ENCODE results near the gene KLRD1.
"Not testable (repeated sequence)": the region's sequence is repeated elsewhere in the genome, so short reads cannot be mapped to it uniquely, and the experiment has no call there.

Gene KLRD1, protein sequence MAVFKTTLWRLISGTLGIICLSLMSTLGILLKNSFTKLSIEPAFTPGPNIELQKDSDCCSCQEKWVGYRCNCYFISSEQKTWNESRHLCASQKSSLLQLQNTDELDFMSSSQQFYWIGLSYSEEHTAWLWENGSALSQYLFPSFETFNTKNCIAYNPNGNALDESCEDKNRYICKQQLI

DNA sequence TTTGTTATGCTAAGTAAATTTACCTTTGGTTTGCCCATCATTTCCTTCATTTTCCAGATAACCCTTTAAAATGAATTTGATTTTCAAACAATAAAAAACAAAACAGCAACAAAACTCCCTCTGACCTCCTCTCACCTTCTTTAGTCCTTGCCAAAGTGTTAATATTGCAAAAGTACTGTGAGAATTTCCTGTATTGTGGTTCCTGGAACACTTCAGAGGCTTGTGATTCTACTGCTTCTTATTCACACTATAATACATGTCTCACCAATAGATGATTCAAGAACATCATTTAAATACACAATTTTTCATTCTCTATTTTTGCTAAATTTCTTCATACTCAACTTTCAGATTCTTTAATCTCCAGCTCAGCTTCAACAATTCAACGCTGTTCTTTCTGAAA, at the start of gene KLRD1:
KLRD1 (plus strand) TSS at position 241 of the 400 bp plus-strand sequence. CDS start 208 bp downstream, outside the sequence.
- no peak for DNase-seq (ENCODE audit: low read depth in 3 of 3)

DNA sequence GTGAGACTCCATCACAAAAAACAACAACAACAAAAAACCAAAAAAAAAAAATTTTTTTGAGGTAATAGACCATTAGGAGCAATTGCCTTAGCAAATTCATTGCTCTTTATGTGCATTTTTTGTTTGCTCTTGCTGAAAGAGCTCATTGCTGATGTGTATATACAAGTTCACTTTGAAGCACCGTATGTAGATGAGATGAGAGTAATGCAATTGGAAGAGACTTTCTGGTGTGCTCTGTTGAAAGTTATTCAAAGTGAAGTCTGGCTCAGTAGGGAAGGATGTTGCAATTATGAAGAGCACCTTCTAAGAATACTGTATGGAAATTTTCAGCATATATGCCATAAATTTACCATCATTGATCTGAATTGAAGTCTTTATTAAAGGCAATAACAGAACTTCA, 46.7 kb upstream of the KLRD1 start:
- no peak for DNase-seq (ENCODE audit: low read depth in 3 of 3)

DNA sequence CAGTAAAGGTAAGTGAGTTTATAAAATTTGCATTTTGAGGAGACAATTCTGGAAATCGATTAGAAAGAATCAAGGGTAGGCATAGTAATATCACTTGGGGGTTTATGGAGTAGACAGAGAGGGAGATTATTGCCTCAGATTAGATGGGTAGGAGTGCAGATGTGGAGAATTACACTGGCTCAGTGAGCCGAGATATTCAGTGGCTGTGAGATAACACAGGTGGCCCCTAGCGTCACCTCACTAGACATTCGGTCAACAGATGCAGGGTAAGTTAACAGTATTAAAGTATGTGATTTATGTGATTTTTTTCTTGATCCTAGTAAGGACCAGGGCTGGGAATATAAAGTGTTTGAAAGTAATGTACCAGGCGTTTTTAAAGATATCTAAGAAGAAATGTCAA, 39.6 kb upstream of the KLRD1 start:
- no peak for DNase-seq (ENCODE audit: low read depth in 3 of 3)

GRCh38 chr12:10272467-10272866, 35.2 kb upstream of the KLRD1 start:
- DNase-seq (ENCODE audit: low read depth in 3 of 3) = no peak

DNA sequence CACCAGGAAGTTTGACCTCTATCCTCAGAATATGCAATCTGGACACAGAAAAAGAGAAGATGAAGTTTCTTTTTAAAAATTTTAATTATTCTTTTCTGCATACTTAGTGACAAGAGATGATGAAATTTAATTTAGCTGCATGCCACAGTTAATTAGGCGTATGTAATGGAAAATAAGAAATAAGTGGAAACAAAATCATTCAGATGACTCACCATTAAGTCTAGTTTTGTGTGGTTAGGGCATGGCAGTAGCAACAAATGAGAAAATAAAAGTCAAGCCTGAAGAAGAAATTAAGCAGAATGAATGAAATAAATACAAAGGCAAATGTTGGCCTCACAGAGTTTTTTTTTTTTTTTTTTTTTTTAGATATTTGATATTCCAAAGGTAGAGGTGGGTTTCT, 30.9 kb upstream of the KLRD1 start:
- DNase-seq (ENCODE audit: low read depth in 3 of 3) = no peak

DNA sequence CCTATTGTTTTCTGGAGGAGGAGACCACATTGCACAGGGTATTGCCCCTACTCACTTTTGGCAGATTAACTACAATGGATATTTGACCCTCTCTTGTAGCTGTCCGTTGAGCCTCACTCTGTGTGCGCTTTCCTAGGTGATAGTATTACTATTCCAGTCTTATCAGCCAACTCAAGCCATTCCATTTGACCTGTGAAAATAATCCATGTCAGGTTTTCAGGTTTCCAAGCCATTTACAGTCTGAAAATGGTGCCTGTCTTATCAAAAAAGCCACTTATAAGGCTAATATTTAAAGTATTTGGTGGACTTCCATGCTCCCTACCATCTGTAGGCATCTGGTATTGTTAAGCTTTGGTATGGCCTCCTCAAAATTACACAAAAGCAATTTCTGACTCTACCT, 29.6 kb upstream of the KLRD1 start:
- DNase-seq (ENCODE audit: low read depth in 3 of 3) = no peak

GRCh38 chr12:10279937-10280336, 27.7 kb upstream of the KLRD1 start:
- DNase-seq (ENCODE audit: low read depth in 3 of 3) = no peak

GRCh38 chr12:10283027-10283426, 24.6 kb upstream of the KLRD1 start:
- no peak for DNase-seq (ENCODE audit: low read depth in 3 of 3)

GRCh38 chr12:10285919-10286318, 21.8 kb upstream of the KLRD1 start:
- peak in 1 of 3 donors; percentile 23 for DNase-seq (ENCODE audit: low read depth in 3 of 3)

GRCh38 chr12:10289005-10289754, 18.5 kb upstream of the KLRD1 start:
- DNase-seq (ENCODE audit: low read depth in 3 of 3) = no peak

GRCh38 chr12:10291030-10291429, 16.6 kb upstream of the KLRD1 start:
- no peak for DNase-seq (ENCODE audit: low read depth in 3 of 3)

- no peak for DNase-seq (ENCODE audit: low read depth in 3 of 3)
Observed at GRCh38 chr12:10293151-10293550, 14.5 kb upstream of the KLRD1 start.

GRCh38 chr12:10293570-10294227, 14.0 kb upstream of the KLRD1 start:
- DNase-seq (ENCODE audit: low read depth in 3 of 3) = no peak

DNA sequence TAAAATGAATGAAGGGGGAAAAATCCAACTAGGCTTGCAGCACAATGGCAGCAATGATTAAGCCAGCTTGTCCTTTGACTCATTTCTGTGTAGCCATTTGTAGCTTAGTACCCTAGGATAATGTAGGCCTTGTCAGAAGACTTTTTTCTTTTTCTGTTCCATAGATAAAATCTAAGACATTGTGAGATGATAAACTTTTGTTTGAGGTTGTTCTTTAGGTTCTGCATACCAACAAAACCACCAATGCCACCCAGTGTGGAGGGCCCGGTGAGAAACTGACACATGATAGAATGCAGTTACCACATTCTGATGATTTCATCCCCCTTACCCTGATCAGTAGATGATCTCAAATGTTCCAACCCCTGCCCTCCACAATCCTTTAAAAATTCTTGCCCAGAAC, 6.6 kb upstream of the KLRD1 start:
- peak in 1 of 3 donors; percentile 33 for DNase-seq (ENCODE audit: low read depth in 3 of 3)

DNA sequence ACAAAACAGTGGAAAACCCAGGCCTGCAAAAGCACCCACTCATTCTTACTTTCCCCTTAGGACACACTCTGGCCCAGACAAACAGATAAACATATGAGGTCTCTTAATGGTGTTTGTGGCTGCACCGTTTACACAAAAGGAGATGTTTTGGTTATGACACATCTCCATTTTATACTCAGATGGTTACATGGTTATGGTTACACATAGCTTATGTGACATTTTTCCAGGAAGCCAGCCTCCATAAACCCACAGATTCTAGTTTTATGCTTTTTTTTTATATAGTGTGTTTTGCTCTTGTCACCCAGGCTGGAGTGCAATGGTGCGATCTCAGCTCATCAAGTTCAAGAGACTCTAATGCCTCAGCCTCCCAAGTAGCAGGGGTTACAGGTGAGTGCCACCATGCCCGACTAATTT, 3.5 kb upstream of the KLRD1 start:
- peak in 1 of 3 donors; percentile 29 for DNase-seq (ENCODE audit: low read depth in 3 of 3)

DNA sequence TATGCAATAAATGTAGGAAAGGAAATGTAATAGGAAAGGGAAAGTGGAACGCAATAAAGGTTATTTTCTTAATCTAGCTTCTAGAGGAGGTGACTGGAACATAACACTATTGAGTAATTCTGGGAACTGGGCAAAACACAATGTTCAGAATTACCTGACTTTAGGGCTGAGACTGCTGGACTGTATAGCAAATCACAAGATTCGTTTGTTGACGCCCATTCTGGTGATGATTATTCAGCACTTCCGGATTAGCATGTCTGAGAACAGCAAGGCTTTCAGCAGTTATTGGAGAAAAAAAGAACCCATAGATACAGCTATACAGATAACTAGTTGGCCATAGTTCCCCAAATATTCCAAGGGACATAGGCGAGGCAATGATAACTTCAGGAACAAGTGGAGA, 2.3 kb upstream of the KLRD1 start:
- DNase-seq (ENCODE audit: low read depth in 3 of 3) = no peak

DNA sequence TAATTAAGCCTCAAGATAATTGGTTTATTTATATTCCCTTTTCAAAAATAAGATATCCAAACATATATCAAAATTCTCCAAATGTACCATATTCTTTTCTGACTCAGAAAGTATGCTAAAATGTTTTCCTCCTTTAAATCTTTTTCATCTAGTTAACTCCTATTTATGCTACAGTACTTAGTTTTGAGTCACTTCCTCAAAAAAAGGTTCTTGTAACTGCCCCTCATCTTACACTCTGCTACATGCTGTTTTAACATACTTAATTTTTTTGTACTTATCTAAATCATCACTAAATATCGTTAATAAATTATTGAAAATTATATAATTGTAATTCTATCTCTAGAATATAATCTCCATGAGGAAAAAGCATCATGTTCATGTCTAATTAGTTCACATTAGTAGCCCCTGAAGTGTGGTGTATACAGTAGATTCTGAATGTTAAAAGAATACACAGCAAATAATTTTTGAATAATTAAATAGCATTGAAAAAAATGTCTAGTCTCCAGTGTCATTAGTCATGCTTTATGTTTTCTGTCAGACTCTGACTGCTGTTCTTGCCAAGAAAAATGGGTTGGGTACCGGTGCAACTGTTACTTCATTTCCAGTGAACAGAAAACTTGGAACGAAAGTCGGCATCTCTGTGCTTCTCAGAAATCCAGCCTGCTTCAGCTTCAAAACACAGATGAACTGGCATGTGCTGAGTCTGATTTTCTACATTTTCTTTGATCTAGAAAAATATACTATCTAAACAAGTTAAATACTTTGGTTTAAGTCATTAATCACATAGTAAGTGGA, 3.5 kb downstream of the KLRD1 start:
- DNase-seq (ENCODE audit: low read depth in 3 of 3) = no peak

GRCh38 chr12:10319388-10319787, 11.7 kb downstream of the KLRD1 start:
- DNase-seq (ENCODE audit: low read depth in 3 of 3) = no peak

- DNase-seq (ENCODE audit: low read depth in 3 of 3) = no peak
Observed at GRCh38 chr12:10320643-10321042, 13.0 kb downstream of the KLRD1 start.

- not testable (repeated sequence) for DNase-seq (ENCODE audit: low read depth in 3 of 3)
Observed at GRCh38 chr12:10328691-10329090, 21.0 kb downstream of the KLRD1 start.

DNA sequence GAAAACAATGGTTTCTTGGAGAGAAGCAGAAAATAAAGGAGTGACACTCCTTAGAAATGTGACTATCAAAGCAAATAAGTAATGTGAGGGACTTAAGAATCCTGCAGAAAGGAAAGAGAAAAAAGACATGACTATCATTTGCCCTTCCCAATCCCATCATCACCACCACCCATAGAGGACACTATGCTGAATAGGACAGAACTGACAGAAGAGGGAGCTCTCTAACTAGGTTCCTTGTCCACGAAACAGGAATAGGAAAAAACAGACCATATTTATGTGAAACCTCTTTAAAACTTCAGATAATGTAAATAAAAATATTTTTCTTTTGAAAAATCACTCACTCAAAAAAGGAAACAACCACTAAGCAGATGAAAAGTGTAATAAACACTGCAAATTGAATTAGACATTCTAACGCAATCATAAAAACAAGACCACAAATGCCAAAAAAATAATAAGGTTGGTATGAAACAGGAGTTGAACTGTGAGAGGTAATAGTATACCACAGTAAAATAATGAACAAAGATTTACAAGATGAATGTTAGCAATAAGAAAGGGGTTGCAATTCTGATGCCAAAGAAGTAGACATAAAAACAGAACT, 24.1 kb downstream of the KLRD1 start:
- no peak for DNase-seq (ENCODE audit: low read depth in 3 of 3)

- DNase-seq (ENCODE audit: low read depth in 3 of 3) = not testable (repeated sequence)
Observed at GRCh38 chr12:10336196-10336595, 28.5 kb downstream of the KLRD1 start.

All from stimulated activated CD4-positive, alpha-beta T cell treated with anti-CD3 and anti-CD28 coated beads, TNF-alpha, amount 100 ng/mL, for 48 hours (primary cell).